Measurements from ENCODE around the gene CORO1C.
A peak's percentile ranks its signal among the peaks of the same experiment; 100 is the strongest.
"Not testable (repeated sequence)": the region's sequence is repeated elsewhere in the genome, so short reads cannot be mapped to it uniquely, and the experiment has no call there.

CORO1C gene

GRCh38 chr12:108735855-108736254 is 4.5 kb upstream of the CORO1C start:
- no peak overlapping the region for H3K27ac ChIP-seq
- no peak for TF ChIP-seq CTCF (conservative IDR thresholded peaks at IDR 0.05)

- TF ChIP-seq CTCF (conservative IDR thresholded peaks at IDR 0.05), result no peak
- H3K27ac ChIP-seq, result no peak overlapping the region
These were observed 3.0 kb upstream of the CORO1C start for GRCh38 chr12:108734200-108734906.

GRCh38 chr12:108733230-108733531 is 1.9 kb upstream of the CORO1C start:
- H3K27ac ChIP-seq, result not testable (repeated sequence)

- TF ChIP-seq CTCF (conservative IDR thresholded peaks at IDR 0.05), result no peak
- peak overlapping the region; percentile 87 for H3K27ac ChIP-seq
These were observed 1.3 kb upstream of the CORO1C start for GRCh38 chr12:108732489-108733229.

- H3K27ac ChIP-seq, result peak overlapping the region; percentile 87
- TF ChIP-seq CTCF (conservative IDR thresholded peaks at IDR 0.05), result peak; percentile 39
These were observed 646 bp upstream of the CORO1C start for GRCh38 chr12:108731866-108732461.

- H3K27ac ChIP-seq, result peak overlapping the region; percentile 87
These were observed 783 bp downstream of the CORO1C start for GRCh38 chr12:108730365-108731104.

More at GRCh38 chr12:108730365-108731104, 783 bp downstream of the CORO1C start:
- no peak for TF ChIP-seq CTCF (conservative IDR thresholded peaks at IDR 0.05)
